ENCODE results near the gene GTF2H1.
"Not testable (repeated sequence)": the region's sequence is repeated elsewhere in the genome, so short reads cannot be mapped to it uniquely, and the experiment has no call there.

Gene GTF2H1

GRCh38 chr11:18375941-18376340 is 53.6 kb downstream of the GTF2H1 start:
- no peak for DNase-seq (ENCODE audit: low read depth)

GRCh38 chr11:18379201-18379600 is 56.8 kb downstream of the GTF2H1 start:
- DNase-seq (ENCODE audit: low read depth): no peak

- DNase-seq (ENCODE audit: low read depth): peak; percentile 76
Observed at GRCh38 chr11:18383388-18384156, 61.2 kb downstream of the GTF2H1 start.

GRCh38 chr11:18384157-18384641 is 61.8 kb downstream of the GTF2H1 start:
- no peak for DNase-seq (ENCODE audit: low read depth)

GRCh38 chr11:18390088-18390487 is 67.7 kb downstream of the GTF2H1 start:
- no peak for DNase-seq (ENCODE audit: low read depth)

DNA sequence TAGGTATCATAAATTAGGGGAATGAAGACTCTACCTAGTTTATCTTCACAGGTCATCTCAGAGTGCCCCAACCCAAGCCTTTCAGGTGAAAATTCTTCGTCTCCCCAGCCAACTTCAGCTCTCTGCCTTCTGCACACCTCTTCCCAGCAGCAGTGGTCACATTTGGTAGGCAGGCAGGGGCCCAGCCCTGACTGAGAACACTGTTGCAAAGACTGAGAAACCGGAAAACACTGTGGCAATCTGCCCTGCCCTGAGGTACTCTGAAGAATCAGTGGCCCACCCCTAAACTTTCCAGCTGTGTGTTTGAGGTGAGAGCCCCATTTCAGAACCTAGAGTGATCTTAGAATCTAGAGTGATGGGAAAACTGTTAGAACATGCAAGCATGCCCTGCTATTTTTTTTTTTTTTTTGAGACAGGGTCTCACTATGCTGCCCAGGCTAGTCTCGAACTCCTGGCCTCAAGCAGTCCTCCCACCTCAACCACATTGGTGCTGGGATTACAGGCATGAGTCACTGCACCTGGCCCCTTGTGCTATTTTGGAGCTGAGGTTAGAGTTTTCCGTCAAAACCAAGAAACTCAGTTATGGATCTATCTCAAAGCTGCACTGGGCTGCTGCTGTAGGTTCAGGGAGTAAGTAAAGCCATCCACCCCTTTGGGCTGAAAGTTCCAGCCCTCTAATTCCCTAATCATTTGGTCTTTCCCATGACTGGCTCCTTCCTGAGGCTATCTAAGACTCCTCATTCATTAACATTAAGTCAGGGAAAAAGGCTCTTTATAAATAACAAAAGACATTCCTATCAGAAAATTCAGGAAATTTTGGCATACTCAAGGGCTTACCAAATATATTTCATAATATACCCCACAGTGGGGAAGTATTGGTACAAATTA is 70.3 kb downstream of the GTF2H1 start:
- no peak for DNase-seq (ENCODE audit: low read depth)

DNA sequence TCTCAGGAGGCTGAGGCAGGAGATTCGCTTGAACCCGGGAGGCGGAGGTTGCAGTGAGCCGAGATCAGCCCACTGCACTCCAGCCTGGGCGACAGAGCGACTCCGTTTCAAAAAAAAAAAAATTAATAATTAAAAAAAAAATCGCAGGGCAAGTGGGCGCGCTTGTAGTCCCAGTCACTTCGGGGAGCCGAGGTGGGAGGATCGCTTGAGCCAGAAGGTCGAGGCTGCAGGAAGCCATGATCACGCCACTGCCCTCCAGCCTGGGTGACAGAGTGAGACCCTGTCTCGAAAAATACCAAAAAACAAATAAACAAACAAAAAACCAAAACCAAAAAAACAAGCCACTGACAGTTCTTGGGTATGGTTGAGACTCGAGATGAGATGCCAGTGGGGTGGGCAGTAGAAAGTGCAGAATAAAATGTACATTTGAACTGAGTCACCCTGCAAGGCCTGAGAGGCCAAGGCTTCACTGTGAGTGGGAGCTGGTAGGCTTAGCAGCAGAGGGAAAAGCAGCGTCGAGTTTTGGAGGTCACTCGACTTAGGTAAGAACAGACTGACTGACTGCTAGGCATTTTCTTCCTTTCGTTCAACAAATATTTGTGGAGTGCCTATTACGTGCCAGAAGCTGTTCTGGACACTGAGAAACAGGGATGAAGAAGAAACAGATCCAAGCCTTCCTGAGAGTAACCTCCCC is 71.4 kb downstream of the GTF2H1 start:
- no peak for DNase-seq (ENCODE audit: low read depth)

GRCh38 chr11:18394275-18394927 is 72.0 kb downstream of the GTF2H1 start, which contains the start of gene LDHA:
TSS of gene LDHA (plus strand) at chr11:18394563. CDS start at chr11:18396843, 2,280 bp downstream.
- peak; percentile 98 for DNase-seq (ENCODE audit: low read depth)

DNA sequence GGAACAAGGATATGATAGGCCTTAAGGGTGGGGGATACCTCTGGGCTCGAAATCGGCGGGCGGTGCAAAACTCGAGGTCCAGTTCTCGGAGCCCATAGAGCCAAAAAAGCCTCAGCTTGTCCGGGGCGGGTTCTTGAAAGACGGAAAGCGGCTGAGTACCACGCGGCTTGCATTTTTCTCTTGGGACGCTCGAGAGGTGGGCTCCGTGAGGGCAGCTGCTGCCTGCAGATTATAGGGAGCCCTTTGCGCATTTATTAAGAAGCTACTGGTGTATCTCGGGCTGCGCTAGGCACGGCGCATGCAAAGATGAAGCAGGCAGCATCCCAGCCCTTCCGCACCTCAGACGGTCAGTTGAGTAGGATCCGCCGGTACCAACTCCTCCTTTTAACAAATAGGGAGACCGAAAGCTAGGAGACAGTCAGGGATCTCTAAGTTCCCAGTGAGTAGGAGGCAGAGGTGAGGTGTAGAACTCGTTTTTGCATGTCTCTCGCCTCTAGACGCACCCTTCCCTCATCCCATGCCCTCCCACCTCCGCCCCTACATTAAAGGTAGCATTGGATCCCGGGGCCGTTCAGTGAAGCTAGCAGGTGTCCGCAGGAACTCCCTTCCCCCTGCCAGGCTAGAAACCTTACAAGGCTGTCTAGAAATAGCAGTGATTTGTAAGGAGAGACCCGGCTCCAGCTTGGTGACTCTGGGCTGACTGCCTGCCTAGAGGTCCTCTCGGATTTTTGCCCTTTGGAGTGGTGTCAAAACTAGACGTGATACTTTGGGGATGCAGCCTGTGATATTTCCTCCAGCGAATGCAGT is 72.8 kb downstream of the GTF2H1 start:
- no peak for DNase-seq (ENCODE audit: low read depth)

- peak; percentile 92 for DNase-seq (ENCODE audit: low read depth)
Observed at GRCh38 chr11:18395735-18396504, 73.6 kb downstream of the GTF2H1 start.

DNA sequence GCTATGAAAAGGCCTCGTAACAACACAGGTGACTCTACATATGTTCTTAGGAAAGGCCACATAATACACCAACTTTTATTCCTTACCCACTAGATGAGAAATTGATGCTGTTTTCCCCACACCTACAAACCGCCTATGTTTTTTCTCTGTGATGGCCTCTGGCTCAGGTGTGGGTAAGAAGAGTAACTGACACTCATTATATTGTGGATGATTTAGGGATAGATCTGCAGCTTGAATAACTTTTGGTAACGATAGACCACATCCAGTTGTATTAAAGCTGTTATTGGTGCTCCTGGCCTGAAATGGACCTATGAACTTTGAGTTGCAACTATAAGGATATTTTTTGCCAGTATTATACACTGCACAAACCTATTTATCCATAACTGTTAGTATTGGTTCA is 75.6 kb downstream of the GTF2H1 start:
- no peak for DNase-seq (ENCODE audit: low read depth)

DNA sequence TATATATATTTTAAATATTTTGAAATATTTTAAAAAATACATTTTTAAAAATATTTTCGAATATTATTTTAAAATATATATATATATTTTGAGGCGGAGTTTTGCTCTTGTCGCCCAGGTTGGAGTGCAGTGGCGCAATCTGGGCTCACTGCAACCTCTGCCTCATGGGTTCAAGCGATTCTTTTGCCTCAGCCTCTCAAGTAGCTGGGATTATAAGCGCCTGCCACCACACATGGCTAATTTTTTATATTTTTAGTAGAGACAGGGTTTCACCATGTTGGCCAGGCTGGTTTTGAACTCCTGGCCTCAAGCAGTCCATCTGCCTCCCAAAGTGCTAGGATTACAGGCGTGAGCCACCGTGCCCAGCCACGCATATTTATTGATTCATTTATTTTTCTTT is 78.7 kb downstream of the GTF2H1 start:
- DNase-seq (ENCODE audit: low read depth): not testable (repeated sequence)

- no peak for DNase-seq (ENCODE audit: low read depth)
Observed at GRCh38 chr11:18404062-18404461, 81.7 kb downstream of the GTF2H1 start.

- DNase-seq (ENCODE audit: low read depth): not testable (repeated sequence)
Observed at GRCh38 chr11:18407400-18407799, 85.0 kb downstream of the GTF2H1 start.

DNA sequence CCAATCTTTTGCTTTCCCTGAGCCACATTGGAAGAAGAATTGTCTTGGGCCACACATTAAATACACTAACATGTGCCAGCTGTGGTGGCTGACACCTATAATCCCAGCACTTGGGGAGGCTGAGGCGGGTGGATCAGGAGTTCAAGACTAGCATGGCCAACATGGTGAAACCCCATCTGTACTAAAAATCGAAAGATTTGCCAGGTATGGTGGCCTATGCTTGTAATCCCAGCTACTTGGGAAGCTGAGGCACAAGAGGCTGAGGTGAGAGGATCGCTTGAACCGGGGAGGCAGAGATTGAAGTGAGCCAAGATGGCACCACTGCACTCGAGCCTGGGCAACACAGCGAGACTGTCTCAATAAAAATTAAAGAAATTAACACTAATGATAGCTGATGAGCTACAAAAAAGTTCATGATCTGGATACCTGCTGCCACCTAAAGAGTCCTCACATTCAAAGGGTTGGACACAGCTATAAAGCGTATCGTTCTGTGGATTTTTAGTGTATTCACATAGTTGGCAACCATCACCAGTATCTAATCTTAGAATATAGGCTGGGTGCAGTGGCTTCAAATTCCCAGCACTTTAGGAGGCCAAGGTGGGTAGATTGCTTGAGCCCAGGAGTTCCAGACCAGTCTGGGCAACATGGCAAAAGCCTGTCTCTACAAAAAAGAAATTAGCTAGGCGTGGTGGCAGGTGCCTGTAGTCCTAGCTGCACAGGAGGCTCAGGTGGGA is 86.4 kb downstream of the GTF2H1 start:
- DNase-seq (ENCODE audit: low read depth): no peak

DNA sequence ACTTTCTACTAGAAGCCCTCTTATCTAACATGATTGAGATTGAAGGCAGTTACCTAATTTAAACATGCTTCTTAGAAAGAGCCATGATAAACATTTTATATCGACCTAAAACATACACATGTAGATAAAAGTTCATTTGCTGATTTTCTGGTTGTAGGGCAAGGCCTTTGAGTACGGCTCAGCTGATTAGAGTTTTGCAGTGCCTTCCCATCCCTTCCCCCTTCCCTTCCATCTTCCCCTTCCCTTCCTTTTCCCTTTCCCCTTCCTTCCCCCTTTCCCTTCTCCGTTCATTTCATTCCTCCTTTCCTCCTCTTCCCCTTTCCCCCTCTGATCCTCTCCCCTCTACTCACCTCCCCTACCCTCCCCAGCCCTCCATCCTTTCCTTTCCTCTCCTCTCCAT is 94.1 kb downstream of the GTF2H1 start:
- DNase-seq (ENCODE audit: low read depth): no peak

Measured in activated T-cell treated with anti-CD3 and anti-CD28 coated beads for 24 hours (primary cell).